ENCODE data around the gene UNC13D.

DNA sequence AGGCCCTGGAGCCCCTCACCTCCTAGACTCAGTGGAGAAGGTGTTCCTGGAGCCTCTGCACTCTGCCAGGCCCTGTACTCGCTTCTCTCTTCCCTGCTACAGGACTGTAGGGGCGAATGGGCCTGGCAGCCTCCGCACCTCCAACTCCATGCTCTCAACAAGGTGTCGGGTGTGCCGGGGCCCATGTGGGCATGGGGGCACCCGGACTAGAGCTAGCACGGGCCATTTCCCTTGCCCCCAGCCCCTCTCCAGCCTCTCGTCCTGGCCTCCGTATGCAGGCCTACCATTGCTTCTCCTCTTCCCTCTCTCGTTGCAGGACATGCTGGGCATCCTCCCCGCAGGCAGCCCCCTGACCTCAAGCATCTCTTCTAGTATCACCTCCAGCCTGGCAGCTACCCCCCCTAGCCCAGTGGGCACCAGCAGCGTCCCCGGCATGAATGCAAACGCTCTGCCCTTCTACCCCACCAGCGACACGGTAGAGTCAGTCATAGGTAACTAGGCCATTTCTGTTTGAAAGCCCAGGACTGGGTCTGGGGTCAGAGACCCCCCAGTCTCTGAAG lies 25.8 kb downstream of the UNC13D start:
- TF ChIP-seq CTCF (IDR thresholded peaks at IDR 0.05): no peak
- TF ChIP-seq POLR2A (IDR thresholded peaks at IDR 0.05): no peak
- TF ChIP-seq POLR2AphosphoS5 (IDR thresholded peaks at IDR 0.05): no peak
